ENCODE measurements around the gene KDM4B.

- no peak for TF ChIP-seq CTCF (IDR thresholded peaks at IDR 0.05)
- no peak for TF ChIP-seq POLR2A (IDR thresholded peaks at IDR 0.05)
- TF ChIP-seq POLR2AphosphoS5 (IDR thresholded peaks at IDR 0.05), result no peak
- TF ChIP-seq EP300 (IDR thresholded peaks at IDR 0.05), result no peak
These were observed 76.1 kb downstream of the KDM4B start for GRCh38 chr19:5045029-5045428.
